HCT116 (cell line): ENCODE results near the gene EVC2.

Experiments
- CTCF ChIP-seq, 3 experiments: fragments of 200-600 bp in 1 of 3; sonication (generic) in 1 of 3; IDR thresholded peaks in 2 of 3; conservative IDR thresholded peaks in 1 of 3; 2 replicates each; pipeline ENCODE4 v1.5.1; 2012 to 2017; ENCODE audit warnings: low read depth in 2 of 3, low read length in 2 of 3, antibody characterized with exemption in 1 of 3, borderline replicate concordance in 1 of 3, control low read depth in 1 of 3, mild to moderate bottlenecking in 1 of 3, mixed read lengths in 1 of 3, mixed run types in 1 of 3, moderate library complexity in 1 of 3; ENCODE audit not compliant: insufficient read depth in 1 of 3
- POLR2A ChIP-seq: IDR thresholded peaks from 2 replicates; pipeline ENCODE4 v1.7.0; 2011; ENCODE audit warnings: borderline replicate concordance; ENCODE audit not compliant: insufficient read depth, insufficient read length; ENCODE audit errors: extremely low read depth
- POLR2AphosphoS5 ChIP-seq: IDR thresholded peaks from 2 replicates; pipeline ENCODE4 v1.6.1; 2011; ENCODE audit warnings: mild to moderate bottlenecking, low read depth, low read length, moderate library complexity
- TF ChIP-seq, protein P1 (sequence below): IDR thresholded peaks from 2 replicates; pipeline ENCODE4 v1.6.1; 2012

- TF ChIP-seq POLR2AphosphoS5: no peak
- TF ChIP-seq CTCF (IDR thresholded peaks at IDR 0.05 in 2 of 3, conservative IDR thresholded peaks at IDR 0.05 in 1 of 3; ENCODE audit: borderline replicate concordance in 1 of 3, insufficient read depth in 1 of 3, low read depth in 2 of 3, low read length in 2 of 3): no peak
- no peak for TF ChIP-seq POLR2A
- TF ChIP-seq, protein P1, sequence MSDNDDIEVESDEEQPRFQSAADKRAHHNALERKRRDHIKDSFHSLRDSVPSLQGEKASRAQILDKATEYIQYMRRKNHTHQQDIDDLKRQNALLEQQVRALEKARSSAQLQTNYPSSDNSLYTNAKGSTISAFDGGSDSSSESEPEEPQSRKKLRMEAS: no peak
These were observed 29.7 kb upstream of the EVC2 start for GRCh38 chr4:5738061-5738460.
